Measurements from ENCODE around the gene CCDC30.
"Not testable (repeated sequence)": the region's sequence is repeated elsewhere in the genome, so short reads cannot be mapped to it uniquely, and the experiment has no call there.

The CCDC30 gene

DNA sequence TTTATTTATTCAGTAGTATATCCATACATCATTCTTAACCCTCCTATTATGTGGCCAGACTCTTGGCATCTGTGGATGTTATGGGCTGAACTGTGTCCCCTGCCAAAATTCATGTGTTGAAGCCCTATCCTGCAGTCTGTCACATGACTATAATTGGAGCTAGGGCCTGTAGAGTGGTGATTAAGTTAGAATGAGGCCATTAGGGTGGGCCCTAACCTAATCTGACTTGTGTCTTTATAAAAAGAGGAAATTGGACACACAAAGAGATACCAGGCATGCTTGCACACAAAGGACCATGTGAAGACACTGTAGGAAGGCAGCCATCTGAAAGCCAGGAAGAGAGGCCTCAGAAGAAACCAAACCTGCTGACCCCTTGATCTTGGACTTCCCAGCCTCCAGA lies 13.8 kb upstream of the CCDC30 start:
- in situ Hi-C loops (cut with MboI; ENCODE audit: low sequenced_read_pairs), result no loop called here

DNA sequence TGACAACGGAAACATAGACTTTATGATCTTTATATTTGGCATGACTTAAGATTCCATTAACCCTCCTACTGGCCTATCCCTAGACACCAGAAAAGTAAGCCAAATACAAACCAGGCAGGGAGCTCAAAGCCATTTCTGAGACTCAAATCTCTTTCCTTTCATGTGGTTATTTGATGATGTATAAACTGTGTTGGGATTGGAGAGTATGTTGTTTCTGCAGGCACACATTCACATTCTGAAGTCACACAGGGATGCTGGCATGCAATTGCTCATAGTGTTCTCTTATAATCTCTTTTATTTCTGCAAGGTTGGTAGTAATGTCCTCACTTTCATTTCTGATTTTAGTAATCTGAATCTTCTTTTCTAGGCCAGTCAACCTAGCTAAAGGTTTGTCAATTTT lies 13.0 kb upstream of the CCDC30 start:
- in situ Hi-C loops (cut with MboI; ENCODE audit: low sequenced_read_pairs), result no loop called here

DNA sequence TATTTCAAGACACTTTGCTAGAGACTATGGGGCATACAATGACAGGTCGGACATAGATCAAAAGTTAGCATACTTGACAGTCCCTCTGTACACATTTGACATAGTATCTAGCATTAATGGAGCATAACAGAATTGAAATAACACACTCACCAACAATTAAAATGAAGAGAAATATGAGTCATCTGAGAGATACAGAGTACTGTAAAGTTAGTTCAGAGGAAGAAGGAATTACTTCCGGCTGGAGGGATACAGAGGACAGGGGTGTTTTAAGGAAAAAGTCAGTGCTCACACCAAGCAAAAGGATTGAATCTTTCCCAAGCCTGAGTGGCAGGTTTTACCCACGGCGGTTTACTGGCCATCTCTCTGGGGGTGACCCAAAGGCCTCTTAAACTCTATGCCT lies 9.7 kb upstream of the CCDC30 start:
- in situ Hi-C loops (cut with MboI; ENCODE audit: low sequenced_read_pairs), result no loop called here

DNA sequence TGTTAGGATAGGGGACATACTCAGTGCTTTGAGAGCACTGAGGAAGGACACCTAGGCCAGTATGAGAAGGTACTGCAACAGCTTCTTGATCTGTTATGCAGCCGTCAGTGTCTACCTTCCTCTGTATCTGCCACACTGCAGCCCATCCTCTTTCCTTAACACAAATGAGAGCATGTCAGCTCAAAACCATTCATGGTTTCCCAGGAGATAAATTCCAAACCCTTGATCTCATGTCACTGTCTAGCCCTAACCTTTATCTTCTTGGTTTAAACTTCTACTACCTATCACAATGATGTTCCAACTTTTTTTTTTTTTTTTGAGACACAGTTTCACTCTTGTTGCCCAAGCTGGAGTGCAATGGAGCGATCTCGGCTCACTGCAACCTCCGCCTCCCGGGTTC lies 8.7 kb upstream of the CCDC30 start:
- in situ Hi-C loops (cut with MboI; ENCODE audit: low sequenced_read_pairs), result no loop called here

DNA sequence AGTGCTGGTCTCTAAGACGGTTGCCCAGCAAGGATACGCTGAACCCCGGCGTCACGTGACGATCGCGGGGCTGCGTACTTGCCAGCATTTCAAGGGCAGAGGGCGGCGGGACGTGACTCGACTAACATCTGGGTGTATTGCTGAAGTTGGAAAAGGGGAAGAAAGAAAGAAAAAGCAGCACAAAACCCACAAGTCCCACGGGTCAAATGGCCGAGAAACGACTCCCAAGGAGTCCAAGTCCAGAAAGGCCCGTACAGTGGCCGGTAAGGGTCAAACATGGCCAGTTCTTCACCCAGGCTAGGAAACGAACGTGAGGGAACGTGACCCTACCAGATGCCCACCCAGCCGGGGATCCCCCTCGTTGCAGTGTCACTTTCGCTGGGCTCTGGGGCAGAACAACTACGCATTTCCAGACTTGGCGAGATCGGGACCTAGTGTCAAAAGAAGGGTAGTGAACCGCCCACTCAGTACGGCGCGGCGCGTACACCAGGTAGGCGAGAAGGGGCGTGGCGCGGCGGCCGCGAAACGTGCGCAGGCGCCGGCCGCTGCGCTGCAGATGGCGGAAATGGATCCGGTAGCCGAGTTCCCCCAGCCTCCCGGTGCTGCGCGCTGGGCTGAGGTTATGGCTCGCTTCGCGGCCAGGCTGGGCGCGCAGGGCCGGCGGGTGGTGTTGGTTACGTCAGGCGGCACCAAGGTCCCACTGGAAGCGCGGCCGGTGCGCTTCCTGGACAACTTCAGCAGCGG lies 6.9 kb upstream of the CCDC30 start, which contains the start of the genes PPCS and ZMYND12:
TSS of gene PPCS (plus strand) at position 534 of the 744 bp plus-strand sequence. CDS start at position 557, 23 bp downstream.
TSS of gene ZMYND12 (minus strand) at position 13 of the 744 bp plus-strand sequence. CDS start 25 bp downstream, outside the sequence.
- in situ Hi-C loops (cut with MboI; ENCODE audit: low sequenced_read_pairs), result no loop called here

DNA sequence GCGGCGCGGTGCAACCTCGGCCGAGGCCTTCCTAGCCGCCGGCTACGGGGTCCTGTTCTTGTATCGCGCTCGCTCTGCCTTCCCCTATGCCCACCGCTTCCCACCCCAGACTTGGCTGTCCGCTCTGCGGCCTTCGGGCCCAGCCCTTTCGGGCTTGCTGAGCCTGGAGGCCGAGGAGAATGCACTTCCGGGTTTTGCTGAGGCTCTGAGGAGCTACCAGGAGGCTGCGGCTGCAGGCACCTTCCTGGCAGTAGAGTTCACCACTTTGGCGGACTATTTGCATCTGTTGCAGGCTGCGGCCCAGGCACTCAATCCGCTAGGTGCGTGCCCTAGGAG lies 6.4 kb upstream of the CCDC30 start:
- in situ Hi-C loops (cut with MboI; ENCODE audit: low sequenced_read_pairs), result no loop called here

DNA sequence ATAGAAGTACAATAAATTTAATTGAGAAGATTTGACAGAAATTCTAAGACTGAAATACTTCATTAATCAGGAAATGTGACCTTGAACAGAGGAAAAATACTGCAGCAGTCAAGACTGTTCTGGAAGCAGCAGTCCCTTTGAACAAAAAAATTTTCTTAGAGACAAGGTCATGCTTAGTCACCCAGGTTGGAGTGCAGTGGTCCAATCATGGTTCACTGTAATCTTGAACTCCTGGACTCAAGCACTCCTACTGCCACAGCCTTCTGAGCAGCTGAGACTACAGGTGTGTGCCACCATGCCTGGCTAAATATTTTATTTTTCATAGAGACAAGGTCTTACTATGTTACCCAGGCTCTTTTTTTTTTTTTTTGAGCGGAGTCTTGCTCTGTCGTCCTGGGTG lies 1.9 kb upstream of the CCDC30 start:
- in situ Hi-C loops (cut with MboI; ENCODE audit: low sequenced_read_pairs), result no loop called here

DNA sequence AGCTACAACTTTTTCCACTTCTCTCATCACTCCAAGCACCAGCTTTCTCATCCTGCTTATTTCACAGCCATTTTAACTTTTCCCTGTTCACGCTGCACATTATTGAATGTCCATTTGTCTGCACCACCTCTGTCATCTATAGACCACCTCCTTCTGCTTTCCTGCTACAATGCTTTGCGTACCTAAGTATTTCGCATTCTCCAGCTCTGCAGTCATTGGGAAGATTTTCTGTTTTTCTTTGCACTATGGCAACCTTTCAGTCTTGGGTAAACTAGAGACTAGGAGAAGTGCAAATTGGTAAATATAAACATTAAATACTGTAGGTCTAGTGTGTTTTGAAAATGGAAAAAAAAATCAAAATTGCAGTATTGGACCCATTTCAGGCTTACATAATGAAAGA lies 835 bp downstream of the CCDC30 start:
- in situ Hi-C loops (cut with MboI; ENCODE audit: low sequenced_read_pairs), result no loop called here

DNA sequence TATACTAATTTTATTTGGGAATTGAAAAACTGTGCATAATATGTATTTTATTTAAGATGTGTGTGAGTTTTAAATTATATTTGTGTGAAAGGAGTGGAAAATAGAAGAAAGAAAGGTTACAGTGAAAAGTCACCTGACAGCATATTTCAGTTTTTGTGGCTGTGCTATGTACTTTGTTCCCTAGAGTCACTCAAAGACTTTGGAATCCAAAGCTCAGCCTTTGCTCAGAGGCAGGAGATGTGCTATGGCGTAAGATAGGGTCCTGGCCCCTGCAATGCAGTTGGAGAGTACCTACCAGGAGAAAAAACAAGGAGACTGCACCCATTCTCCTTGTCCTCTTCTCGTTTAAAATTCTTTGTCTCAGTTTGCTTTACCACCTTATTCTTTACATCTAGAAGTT lies 2.9 kb downstream of the CCDC30 start:
- in situ Hi-C loops (cut with MboI; ENCODE audit: low sequenced_read_pairs), result no loop called here

DNA sequence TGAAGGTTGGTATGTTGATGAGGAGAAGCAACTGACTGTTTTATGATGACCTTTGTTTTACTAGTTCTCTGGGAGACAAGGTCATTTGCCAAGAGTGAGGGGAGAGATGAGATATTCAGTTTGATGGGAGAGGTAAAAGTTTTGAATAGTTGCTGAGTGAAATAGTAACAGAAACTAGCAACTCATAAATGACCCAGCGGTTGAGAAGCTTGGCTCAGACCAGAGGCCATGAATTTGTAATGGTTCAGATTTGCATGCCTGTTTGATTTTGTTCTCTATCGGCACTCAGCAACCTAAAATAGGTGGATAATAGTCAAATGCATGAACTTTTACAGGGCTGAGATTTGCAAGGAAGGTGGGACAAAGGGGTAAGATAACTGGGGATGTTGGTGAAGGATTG lies 6.6 kb downstream of the CCDC30 start:
- in situ Hi-C loops (cut with MboI; ENCODE audit: low sequenced_read_pairs), result no loop called here

DNA sequence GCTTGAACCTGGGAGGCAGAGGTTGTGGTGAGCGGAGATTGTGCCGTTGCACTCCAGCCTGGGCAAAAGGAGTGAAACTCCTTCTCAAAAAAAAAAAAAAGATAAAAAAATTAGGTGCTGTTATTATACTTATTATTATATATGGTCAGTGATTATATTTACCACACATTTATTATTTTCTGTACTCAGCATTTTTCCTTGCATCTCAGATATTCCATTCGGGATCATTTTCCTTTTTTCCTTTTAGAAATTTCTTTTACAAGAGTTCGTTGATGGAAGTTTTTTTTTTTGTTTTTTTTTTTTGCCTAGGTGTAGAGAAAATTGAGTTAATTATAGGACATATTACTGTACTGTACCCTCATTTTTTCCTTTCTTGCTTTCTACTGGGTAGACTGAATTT lies 13.5 kb downstream of the CCDC30 start:
- in situ Hi-C loops (cut with MboI; ENCODE audit: low sequenced_read_pairs), result no loop called here

DNA sequence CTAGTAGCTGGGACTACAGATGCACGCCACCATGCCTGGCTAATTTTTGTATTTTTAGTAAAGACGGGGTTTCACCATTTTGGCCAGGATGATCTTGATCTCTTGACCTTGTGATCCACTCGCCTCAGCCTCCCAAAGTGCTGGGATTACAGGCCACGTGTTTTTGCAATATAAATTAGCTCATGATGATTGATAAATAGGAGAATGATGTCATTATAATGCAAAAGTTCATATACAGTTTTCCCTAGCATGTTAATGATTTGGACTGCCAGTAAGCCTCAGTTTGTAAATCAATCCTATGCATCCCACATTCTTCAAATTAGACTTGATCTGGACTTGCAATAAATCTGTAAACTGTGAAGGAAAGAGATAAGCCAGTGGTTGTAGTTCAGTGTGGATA lies 14.3 kb downstream of the CCDC30 start:
- in situ Hi-C loops (cut with MboI; ENCODE audit: low sequenced_read_pairs), result not testable (repeated sequence)

DNA sequence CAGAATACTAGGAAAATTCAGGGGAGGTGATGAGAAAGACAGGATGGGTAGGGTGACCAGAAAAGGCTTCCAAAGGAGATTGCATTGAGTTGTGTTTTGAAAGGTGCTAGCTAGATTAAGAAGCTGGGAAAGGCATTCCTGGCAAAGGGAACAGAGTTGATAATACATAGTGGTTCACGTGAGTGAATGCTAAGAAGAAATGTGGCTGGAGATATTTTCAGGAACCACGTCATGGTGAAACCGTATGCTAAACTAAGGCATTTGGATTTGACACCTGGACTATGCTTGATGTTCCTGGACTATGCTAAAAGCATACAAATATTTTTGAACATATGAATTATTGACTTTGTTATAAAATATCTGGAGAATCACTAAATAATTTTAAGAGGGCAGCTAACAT lies 14.7 kb downstream of the CCDC30 start:
- in situ Hi-C loops (cut with MboI; ENCODE audit: low sequenced_read_pairs), result no loop called here

DNA sequence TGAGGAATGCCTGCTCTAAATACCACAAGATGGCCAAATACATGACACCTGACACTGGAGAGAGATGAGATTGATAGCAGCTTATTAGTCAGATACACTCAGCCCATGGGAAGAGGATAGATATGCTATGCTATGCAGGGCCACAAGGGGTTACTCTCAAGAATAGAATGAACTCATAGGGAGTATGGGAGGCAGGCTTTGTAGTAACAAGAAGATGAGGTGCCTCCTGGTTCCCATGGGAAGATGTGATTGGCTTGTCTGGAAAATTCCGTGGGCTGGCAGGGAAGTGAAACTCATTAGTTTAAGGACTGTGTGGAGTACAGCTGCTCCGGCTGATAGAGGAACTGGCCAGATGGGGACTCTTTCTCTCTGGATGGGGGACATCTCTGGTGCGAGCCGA lies 16.5 kb downstream of the CCDC30 start:
- in situ Hi-C loops (cut with MboI; ENCODE audit: low sequenced_read_pairs), result no loop called here

DNA sequence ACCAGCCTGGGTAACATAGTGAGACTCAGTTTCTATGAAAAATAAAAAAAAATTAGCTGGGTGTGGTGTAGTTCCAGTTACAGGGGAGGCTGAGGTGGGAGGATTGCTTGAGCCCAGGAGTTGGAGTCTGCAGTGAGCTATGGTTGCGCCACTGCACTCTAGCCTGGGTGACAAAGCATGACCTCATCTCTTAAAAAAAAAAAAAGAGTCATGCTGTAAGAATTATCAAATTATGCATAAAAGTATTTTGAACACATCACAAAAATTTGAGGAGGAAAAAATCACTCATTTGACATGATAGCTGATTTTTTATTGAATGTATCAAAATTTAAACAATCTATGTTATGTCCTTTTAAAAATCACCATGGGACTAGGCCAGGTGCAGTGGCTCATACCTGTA lies 17.8 kb downstream of the CCDC30 start:
- in situ Hi-C loops (cut with MboI; ENCODE audit: low sequenced_read_pairs), result no loop called here

DNA sequence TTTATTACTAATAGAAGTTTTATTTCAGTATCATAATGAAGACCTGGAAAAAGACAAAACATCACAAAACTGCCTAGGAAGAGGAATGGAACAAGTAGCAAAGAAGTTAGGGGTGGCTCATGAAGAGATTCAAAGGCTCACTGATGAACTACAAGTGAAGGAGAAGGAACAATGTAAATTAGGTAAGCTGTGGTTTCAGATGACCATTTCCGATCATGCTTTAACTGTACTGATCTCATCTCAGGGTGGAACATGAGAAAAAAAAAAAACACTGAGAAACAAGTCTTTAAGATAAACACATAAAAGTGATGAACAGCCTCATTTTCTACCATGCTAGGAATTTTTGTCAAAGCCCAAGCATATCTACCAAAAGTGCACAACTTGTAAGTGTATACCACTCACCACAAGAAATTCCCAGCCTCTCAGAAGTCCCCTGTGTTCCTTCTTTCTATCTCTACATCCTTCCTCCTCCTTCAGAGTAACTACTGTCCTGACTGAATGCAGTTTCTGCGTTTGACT lies 19.6 kb downstream of the CCDC30 start:
- in situ Hi-C loops (cut with MboI; ENCODE audit: low sequenced_read_pairs), result no loop called here

DNA sequence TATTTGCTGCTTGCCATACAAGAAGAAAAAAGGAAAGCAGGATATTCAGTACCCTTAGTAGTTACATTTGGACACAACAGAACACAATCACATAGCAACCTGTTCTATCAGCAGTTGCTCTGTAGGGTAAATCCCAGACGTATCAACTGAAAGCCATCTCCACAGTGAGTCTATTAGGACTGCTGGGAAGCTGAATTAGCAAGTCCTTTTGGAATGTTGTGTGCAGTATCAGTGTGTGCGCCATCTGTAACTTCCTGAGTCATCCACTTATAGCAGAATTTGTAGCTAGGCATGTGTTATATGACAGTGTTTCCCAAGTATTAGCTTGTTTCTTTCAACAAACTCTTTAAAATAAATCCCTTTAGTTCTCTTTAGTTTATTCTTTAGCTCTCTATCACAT lies 21.3 kb downstream of the CCDC30 start:
- in situ Hi-C loops (cut with MboI; ENCODE audit: low sequenced_read_pairs), result no loop called here

DNA sequence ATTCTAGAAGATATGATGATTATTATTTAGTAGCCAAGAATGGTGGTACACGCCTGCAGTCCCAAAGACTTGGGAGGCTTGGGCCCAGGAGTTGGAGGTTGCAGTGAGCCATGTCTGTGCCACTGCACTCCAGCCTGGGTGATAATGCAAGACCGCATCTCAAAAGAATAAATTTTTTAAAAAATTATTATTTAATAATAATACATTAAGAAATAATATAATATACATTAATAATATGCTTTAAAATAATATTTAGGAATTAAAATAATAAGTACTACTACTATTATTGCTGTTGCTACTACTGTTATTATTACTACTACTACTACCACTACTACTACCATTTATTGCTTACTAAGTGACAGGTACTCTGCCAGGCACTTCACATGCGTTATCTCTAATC lies 27.2 kb downstream of the CCDC30 start:
- in situ Hi-C loops (cut with MboI; ENCODE audit: low sequenced_read_pairs), result no loop called here

DNA sequence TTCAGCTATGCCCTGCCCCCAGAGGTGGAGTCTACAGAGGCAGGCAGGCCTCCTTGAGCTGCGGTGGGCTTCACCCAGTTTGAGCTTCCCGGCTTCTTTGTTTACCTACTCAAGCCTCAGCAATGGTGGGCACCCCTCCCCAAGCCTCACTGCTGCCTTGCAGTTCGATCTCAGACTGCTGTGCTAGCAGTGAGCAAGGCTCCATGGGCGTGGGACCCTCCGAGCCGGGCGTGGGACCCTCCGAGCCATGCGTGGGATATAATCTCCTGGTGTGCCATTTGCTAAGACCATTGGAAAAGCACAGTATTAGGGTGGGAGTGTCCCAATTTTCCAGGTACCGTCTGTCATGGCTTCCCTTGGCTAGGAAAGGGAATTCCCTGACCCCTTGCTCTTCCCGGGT lies 38.9 kb downstream of the CCDC30 start:
- in situ Hi-C loops (cut with MboI; ENCODE audit: low sequenced_read_pairs), result not testable (repeated sequence)

DNA sequence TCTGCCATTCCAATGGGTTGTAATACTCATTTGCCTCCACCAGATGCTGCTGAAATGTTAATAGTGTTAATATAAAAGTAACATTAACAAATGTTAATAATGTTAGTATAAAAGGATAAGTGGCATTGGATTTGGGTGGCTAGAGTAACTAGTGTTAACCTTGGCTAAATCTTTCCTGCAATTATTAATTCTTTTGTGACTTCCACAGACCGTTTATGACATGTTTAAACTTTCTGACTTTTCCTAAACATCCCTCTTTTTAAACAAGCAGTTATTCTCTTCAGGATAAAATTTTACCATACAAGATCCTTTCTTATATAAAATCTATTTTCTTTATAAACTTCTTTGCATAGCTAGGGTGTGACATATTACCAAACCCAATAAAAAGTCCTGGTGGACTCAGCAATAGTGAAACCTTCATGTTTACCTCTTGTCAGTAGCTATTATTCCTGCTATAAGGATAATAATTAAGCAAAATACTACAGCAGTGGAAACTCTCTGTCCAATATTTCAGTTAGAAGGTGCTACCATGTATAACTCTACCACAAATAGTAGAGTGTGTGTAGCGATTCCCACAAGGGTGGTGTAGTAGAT lies 41.5 kb downstream of the CCDC30 start:
- in situ Hi-C loops (cut with MboI; ENCODE audit: low sequenced_read_pairs), result no loop called here

DNA sequence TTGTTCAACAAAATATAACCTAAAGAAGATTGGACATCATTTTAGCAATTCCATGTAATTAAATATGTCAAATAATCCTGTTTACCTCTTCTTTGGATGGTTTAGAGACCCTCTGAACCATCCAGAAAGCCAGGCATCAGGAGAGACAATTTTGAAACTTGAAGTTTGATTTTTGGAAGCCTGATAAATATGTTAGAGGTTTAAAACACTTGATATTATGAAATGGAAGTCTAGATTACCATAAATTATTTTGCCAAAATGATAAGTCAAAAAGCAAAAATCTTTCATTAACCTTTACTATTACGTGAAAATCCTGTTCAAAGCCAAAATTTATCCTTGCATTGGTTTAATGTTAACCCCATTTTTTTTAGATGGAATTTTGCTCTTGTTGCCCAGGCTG lies 43.5 kb downstream of the CCDC30 start:
- in situ Hi-C loops (cut with MboI; ENCODE audit: low sequenced_read_pairs), result no loop called here

DNA sequence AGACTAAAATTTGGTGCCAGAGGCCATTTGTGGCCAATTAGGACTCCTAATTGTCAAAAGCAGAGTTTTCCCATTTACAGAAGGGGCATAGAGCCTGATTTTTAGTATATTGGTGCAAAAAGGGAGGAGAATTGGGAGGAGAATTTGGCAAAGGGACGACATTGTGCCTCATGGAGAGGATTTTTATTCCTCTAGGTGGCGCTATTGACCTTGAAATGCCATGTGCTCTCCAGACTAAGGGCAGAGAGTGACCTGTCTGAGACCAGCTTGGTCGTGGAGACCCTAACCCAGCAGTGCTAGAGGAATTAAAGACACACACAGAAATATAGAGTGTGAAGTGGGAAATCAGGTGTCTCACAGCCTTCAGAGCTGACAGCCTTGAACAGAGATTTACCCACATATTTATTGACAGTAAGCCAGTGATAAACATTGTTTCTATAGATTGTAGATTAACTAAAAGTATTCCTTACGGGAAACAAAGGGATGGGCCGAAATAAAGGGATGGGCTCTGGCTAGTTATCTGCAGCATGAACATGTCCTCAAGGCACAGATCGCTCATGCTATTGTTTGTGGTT lies 48.6 kb downstream of the CCDC30 start:
- in situ Hi-C loops (cut with MboI; ENCODE audit: low sequenced_read_pairs), result not testable (repeated sequence)

Measured in HL-60/S4 treated with phorbol 12-myristate 13-acetate at 8.2 ng/mL for 4 days and 3 days (cell line).